ENCODE data around the gene ZNF124. TPM values are rescaled to one million over a fixed set of nuclear protein-coding genes. Genes with fewer than 3 reads are reported as not detected.

Gene ZNF124
- total RNA-seq, 1 experiment from 2014 or later = 16.3 TPM

DNA sequence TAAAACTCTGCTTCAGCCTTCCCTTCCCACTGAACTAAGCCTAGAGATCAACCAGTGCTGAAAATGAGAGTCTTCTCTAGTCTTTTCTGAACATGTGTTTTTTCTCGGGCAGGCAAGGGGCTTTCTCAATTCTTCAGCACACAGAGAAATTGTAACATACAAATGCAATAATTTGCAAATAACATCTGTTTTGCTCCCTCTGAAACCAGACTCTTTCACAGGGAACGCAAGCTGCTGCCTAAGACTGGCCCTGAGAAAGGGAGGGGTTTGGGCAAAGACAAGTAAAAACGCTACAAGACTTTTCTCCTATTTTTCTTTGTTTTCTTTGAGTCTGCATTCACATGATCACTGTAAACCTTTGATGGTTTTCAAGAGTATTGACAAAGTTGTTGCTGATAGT is 44.4 kb upstream of the ZNF124 start:
- DNase-seq (ENCODE audit: low read depth, low spot score) = no peak
- Histone ChIP-seq H3K4me2 (ENCODE audit: low read length) (no peak overlapping the region), H2AFZ (ENCODE audit: low read depth, low read length, poor library complexity, severe bottlenecking) (no peak overlapping the region), H3K79me2 (ENCODE audit: insufficient read depth, low read length) (no peaks in the 10 kb centered on the region), H3K9ac (ENCODE audit: low read length) (no peak overlapping the region), H4K20me1 (ENCODE audit: insufficient read depth) (no peaks in the 10 kb centered on the region), H3K27ac (ENCODE audit: low read depth, low read length) (no peak overlapping the region), H3K4me3 (replicated peaks in 1 of 2; ENCODE audit: low read depth in 1 of 2, low read length in 2 of 2) (no peak overlapping the region), H3K4me1 (ENCODE audit: control insufficient read depth in 1 of 2, insufficient read depth in 2 of 2, low read length in 2 of 2) (peaks cover 0 to under 1% of the 10 kb centered on the region in 2 experiments; a peak in 1 of 4 replicates), H3K9me3 (ENCODE audit: control insufficient read depth in 1 of 2, insufficient read depth in 1 of 2, low read depth in 1 of 2, low read length in 2 of 2) (no peaks in the 10 kb centered on the region), H3K27me3 (ENCODE audit: insufficient read depth, low read length) (no peaks in the 10 kb centered on the region), H3K36me3 (ENCODE audit: control insufficient read depth in 1 of 2, insufficient read depth in 2 of 2, low read length in 2 of 2) (no peaks in the 10 kb centered on the region), H3K9me2 (ENCODE audit: insufficient read depth) (no peaks in the 10 kb centered on the region)
- ChIA-PET RAD21 (ENCODE audit: low non-redundant PET in 1 of 2, low total read pairs in 2 of 2, uncharacterized antibody in 2 of 2, unreplicated experiment in 2 of 2) (no interaction called here), POLR2A (no interaction called here), CTCF (no interaction called here)
- TF ChIP-seq ZBTB33 (IDR thresholded peaks at IDR 0.05; ENCODE audit: extremely low read depth, insufficient replicate concordance, low read length) (no peak), CBX3 (IDR thresholded peaks at IDR 0.05; ENCODE audit: low read depth) (no peak), ELF1 (IDR thresholded peaks at IDR 0.05; ENCODE audit: borderline replicate concordance, low read depth) (no peak), RAD21 (IDR thresholded peaks at IDR 0.05; ENCODE audit: low read depth) (no peak), MAX (IDR thresholded peaks at IDR 0.05) (no peak), YY1 (IDR thresholded peaks at IDR 0.05; ENCODE audit: extremely low read depth, insufficient replicate concordance, low read depth, low read length) (no peak), REST (IDR thresholded peaks at IDR 0.05; ENCODE audit: low read depth) (no peak), EZH2phosphoT487 (IDR thresholded peaks at IDR 0.05; ENCODE audit: borderline replicate concordance) (no peak), ATF3 (IDR thresholded peaks at IDR 0.05) (no peak), SIN3A (IDR thresholded peaks at IDR 0.05; ENCODE audit: low read depth) (no peak), EGR1 (IDR thresholded peaks at IDR 0.05; ENCODE audit: low read depth) (no peak), SP1 (IDR thresholded peaks at IDR 0.05; ENCODE audit: low read depth) (no peak), EZH2 (IDR thresholded peaks at IDR 0.05) (no peak), ZNF274 (IDR thresholded peaks at IDR 0.05; ENCODE audit: low read depth, low read length) (no peak), JUND (IDR thresholded peaks at IDR 0.05) (no peak), SRF (IDR thresholded peaks at IDR 0.05; ENCODE audit: low read depth) (no peak)
- intact Hi-C loops (cut with micrococcal nuclease) = no loop called here
- no TSS peak for BruUV-seq (replicated peaks)
- no peak for ATAC-seq
